ENCODE measurements around the gene FBXO9. TPM values are rescaled to one million over a fixed set of nuclear protein-coding genes. Genes with fewer than 3 reads are reported as not detected.
"Not testable (repeated sequence)": the region's sequence is repeated elsewhere in the genome, so short reads cannot be mapped to it uniquely, and the experiment has no call there.

FBXO9 gene
- polyA plus RNA-seq, 1 donor from 2014 or later, result 48.3 TPM

GRCh38 chr6:53038596-53038995, 26.6 kb upstream of the FBXO9 start:
- Mint-ChIP-seq H3K4me3 (no peak overlapping the region), H3K27me3 (no peaks in the 10 kb centered on the region), H3K36me3 (peaks cover 25% of the 10 kb centered on the region), H3K9me3 (no peaks in the 10 kb centered on the region), H3K4me1 (no peaks in the 10 kb centered on the region), H3K27ac (no peak overlapping the region)

- Mint-ChIP-seq H3K27me3 (no peaks in the 10 kb centered on the region), H3K27ac (no peak overlapping the region), H3K36me3 (peaks cover 27% of the 10 kb centered on the region), H3K9me3 (no peaks in the 10 kb centered on the region), H3K4me3 (no peak overlapping the region), H3K4me1 (peaks cover 0 to 4% (median 2%) of the 10 kb centered on the region in 3 donors)
Observed at GRCh38 chr6:53041356-53041755, 23.8 kb upstream of the FBXO9 start.

GRCh38 chr6:53042112-53042511, 23.1 kb upstream of the FBXO9 start:
- no peak overlapping the region for H3K27ac Mint-ChIP-seq
- no peaks in the 10 kb centered on the region for H3K9me3 Mint-ChIP-seq
- H3K36me3 Mint-ChIP-seq, result peaks cover 27% of the 10 kb centered on the region
- H3K4me3 Mint-ChIP-seq, result no peak overlapping the region
- no peaks in the 10 kb centered on the region for H3K27me3 Mint-ChIP-seq
- peaks cover 0 to 9% (median 2%) of the 10 kb centered on the region in 3 donors for H3K4me1 Mint-ChIP-seq

- Mint-ChIP-seq H3K9me3 (no peaks in the 10 kb centered on the region), H3K4me3 (no peak overlapping the region), H3K27ac (no peak overlapping the region), H3K27me3 (no peaks in the 10 kb centered on the region), H3K4me1 (peaks cover 3 to 11% (median 7%) of the 10 kb centered on the region in 3 donors), H3K36me3 (peaks cover 28% of the 10 kb centered on the region)
Observed at GRCh38 chr6:53043581-53043980, 21.6 kb upstream of the FBXO9 start.

- Mint-ChIP-seq H3K9me3 (no peaks in the 10 kb centered on the region), H3K36me3 (peaks cover 25% of the 10 kb centered on the region), H3K4me3 (no peak overlapping the region), H3K27me3 (no peaks in the 10 kb centered on the region), H3K27ac (no peak overlapping the region), H3K4me1 (peaks cover 6 to 16% (median 7%) of the 10 kb centered on the region in 3 donors)
Observed at GRCh38 chr6:53044071-53044470, 21.1 kb upstream of the FBXO9 start.

- Mint-ChIP-seq H3K9me3 (no peaks in the 10 kb centered on the region), H3K4me1 (peaks cover 7 to 17% (median 10%) of the 10 kb centered on the region in 3 donors), H3K27me3 (no peaks in the 10 kb centered on the region), H3K36me3 (peaks cover 22% of the 10 kb centered on the region), H3K4me3 (peak overlapping the region in 1 of 4 donors; percentile 3), H3K27ac (no peak overlapping the region)
Observed at GRCh38 chr6:53044572-53044971, 20.6 kb upstream of the FBXO9 start.

- Mint-ChIP-seq H3K4me3 (no peak overlapping the region), H3K27me3 (no peaks in the 10 kb centered on the region), H3K36me3 (peaks cover 8% of the 10 kb centered on the region), H3K9me3 (no peaks in the 10 kb centered on the region), H3K27ac (no peak overlapping the region), H3K4me1 (peaks cover 10 to 17% (median 10%) of the 10 kb centered on the region in 3 donors)
Observed at GRCh38 chr6:53045891-53046673, 19.1 kb upstream of the FBXO9 start.

GRCh38 chr6:53048431-53049195, 16.6 kb upstream of the FBXO9 start:
- Mint-ChIP-seq H3K9me3 (peaks cover 0 to 4% (median 2%) of the 10 kb centered on the region in 3 donors), H3K27me3 (no peaks in the 10 kb centered on the region), H3K27ac (no peak overlapping the region), H3K4me3 (no peak overlapping the region), H3K36me3 (peaks cover 16% of the 10 kb centered on the region), H3K4me1 (peaks cover 10 to 26% (median 14%) of the 10 kb centered on the region in 3 donors)

GRCh38 chr6:53049415-53049814, 15.8 kb upstream of the FBXO9 start:
- no peaks in the 10 kb centered on the region for H3K27me3 Mint-ChIP-seq
- no peak overlapping the region for H3K27ac Mint-ChIP-seq
- H3K36me3 Mint-ChIP-seq, result peaks cover 17% of the 10 kb centered on the region
- no peak overlapping the region for H3K4me3 Mint-ChIP-seq
- peaks cover 10 to 24% (median 14%) of the 10 kb centered on the region in 3 donors for H3K4me1 Mint-ChIP-seq
- H3K9me3 Mint-ChIP-seq, result peaks cover 0 to 4% (median 2%) of the 10 kb centered on the region in 3 donors

- H3K9me3 Mint-ChIP-seq, H3K4me3 Mint-ChIP-seq, H3K27me3 Mint-ChIP-seq, H3K27ac Mint-ChIP-seq: not testable (repeated sequence)
- Mint-ChIP-seq H3K4me1 (peaks cover 16 to 29% (median 26%) of the 10 kb centered on the region in 3 donors), H3K36me3 (peaks cover 12% of the 10 kb centered on the region)
Observed at GRCh38 chr6:53052152-53052551, 13.1 kb upstream of the FBXO9 start.

- peaks cover 12% of the 10 kb centered on the region for H3K36me3 Mint-ChIP-seq
- peak overlapping the region in 1 of 4 donors; percentile 7 for H3K4me3 Mint-ChIP-seq
- peaks cover 13 to 33% (median 33%) of the 10 kb centered on the region in 3 donors for H3K4me1 Mint-ChIP-seq
- H3K27ac Mint-ChIP-seq, result no peak overlapping the region
- peaks cover 0 to 4% (median 2%) of the 10 kb centered on the region in 3 donors for H3K9me3 Mint-ChIP-seq
- no peaks in the 10 kb centered on the region for H3K27me3 Mint-ChIP-seq
Observed at GRCh38 chr6:53054532-53054931, 10.7 kb upstream of the FBXO9 start.

- Mint-ChIP-seq H3K36me3 (peaks cover 12% of the 10 kb centered on the region), H3K4me3 (peak overlapping the region in 2 of 4 donors; percentile 14 to 20), H3K27ac (peak overlapping the region in 1 of 3 donors; percentile 8), H3K4me1 (peaks cover 22 to 46% (median 44%) of the 10 kb centered on the region in 3 donors), H3K27me3 (no peaks in the 10 kb centered on the region), H3K9me3 (peaks cover 0 to 4% (median 2%) of the 10 kb centered on the region in 3 donors)
Observed at GRCh38 chr6:53055873-53056272, 9.3 kb upstream of the FBXO9 start.

- H3K4me3 Mint-ChIP-seq, result peak overlapping the region in 1 of 4 donors; percentile 20
- H3K36me3 Mint-ChIP-seq, result peaks cover 12% of the 10 kb centered on the region
- H3K9me3 Mint-ChIP-seq, result peaks cover 0 to 4% (median 2%) of the 10 kb centered on the region in 3 donors
- H3K27ac Mint-ChIP-seq, result peak overlapping the region in 1 of 3 donors; percentile 8
- no peaks in the 10 kb centered on the region for H3K27me3 Mint-ChIP-seq
- peaks cover 21 to 49% (median 47%) of the 10 kb centered on the region in 3 donors for H3K4me1 Mint-ChIP-seq
Observed at GRCh38 chr6:53056273-53056672, 8.9 kb upstream of the FBXO9 start.

GRCh38 chr6:53058388-53059195, 6.6 kb upstream of the FBXO9 start:
- Mint-ChIP-seq H3K4me1 (peaks cover 27 to 52% (median 50%) of the 10 kb centered on the region in 3 donors), H3K36me3 (peaks cover 3% of the 10 kb centered on the region), H3K9me3 (no peaks in the 10 kb centered on the region), H3K4me3 (peak overlapping the region in 3 of 4 donors; percentile 8 to 96 (median 58)), H3K27ac (peak overlapping the region in 1 of 3 donors; percentile 2), H3K27me3 (no peaks in the 10 kb centered on the region)
